ENCODE results near the gene CAV1.

- TF ChIP-seq TEAD4 (IDR thresholded peaks at IDR 0.05): no peak
- no peak for TF ChIP-seq FOXM1 (IDR thresholded peaks at IDR 0.05; ENCODE audit: borderline replicate concordance, low read depth)
- no peak for TF ChIP-seq TAF1 (IDR thresholded peaks at IDR 0.05; ENCODE audit: low read depth)
- TF ChIP-seq CEBPB (IDR thresholded peaks at IDR 0.05): no peak
- no peak for TF ChIP-seq EP300 (IDR thresholded peaks at IDR 0.05; ENCODE audit: borderline replicate concordance)
- TF ChIP-seq RAD21 (IDR thresholded peaks at IDR 0.05; ENCODE audit: low read depth): no peak
Measured at GRCh38 chr7:116548506-116548905, 23.7 kb downstream of the CAV1 start.
